SK-MEL-5 (cell line): Measurements from ENCODE around the gene TPX2. TPM values are rescaled to one million over a fixed set of nuclear protein-coding genes. Genes with fewer than 3 reads are reported as not detected.
A peak's percentile ranks its signal among the peaks of the same experiment; 100 is the strongest.

Experiments used
- DNase-seq: peaks from one replicate; pipeline ENCODE4 v3.0.0-alpha.2; 2016; ENCODE audit warnings: low read depth, low spot score
- in situ Hi-C: cut with HindIII; loops from 2 replicates; pipeline ENCODE4 v1.10.0; 2016; ENCODE audit warnings: low sequenced_read_pairs, high pct_unique_total_duplicates, low pct_unique_long_range_greater_than_20kb
- polyA plus RNA-seq, 2 experiments: library from polyadenylated mRNA; depleted of rRNA; stranded (reverse); fragments of >200 nt; gene quantifications; 2 replicates each; pipeline ENCODE4 v1.2.3, GENCODE V29; 2015
- total RNA-seq: library from RNA; depleted of rRNA; stranded (reverse); fragments of >200 nt; shearing (Covaris generic); gene quantifications from 2 replicates; pipeline ENCODE4 v1.2.3, GENCODE V29; 2014; rRNA removed

TPX2 gene, protein sequence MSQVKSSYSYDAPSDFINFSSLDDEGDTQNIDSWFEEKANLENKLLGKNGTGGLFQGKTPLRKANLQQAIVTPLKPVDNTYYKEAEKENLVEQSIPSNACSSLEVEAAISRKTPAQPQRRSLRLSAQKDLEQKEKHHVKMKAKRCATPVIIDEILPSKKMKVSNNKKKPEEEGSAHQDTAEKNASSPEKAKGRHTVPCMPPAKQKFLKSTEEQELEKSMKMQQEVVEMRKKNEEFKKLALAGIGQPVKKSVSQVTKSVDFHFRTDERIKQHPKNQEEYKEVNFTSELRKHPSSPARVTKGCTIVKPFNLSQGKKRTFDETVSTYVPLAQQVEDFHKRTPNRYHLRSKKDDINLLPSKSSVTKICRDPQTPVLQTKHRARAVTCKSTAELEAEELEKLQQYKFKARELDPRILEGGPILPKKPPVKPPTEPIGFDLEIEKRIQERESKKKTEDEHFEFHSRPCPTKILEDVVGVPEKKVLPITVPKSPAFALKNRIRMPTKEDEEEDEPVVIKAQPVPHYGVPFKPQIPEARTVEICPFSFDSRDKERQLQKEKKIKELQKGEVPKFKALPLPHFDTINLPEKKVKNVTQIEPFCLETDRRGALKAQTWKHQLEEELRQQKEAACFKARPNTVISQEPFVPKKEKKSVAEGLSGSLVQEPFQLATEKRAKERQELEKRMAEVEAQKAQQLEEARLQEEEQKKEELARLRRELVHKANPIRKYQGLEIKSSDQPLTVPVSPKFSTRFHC
- 69.1 and 74.2 TPM in 2 replicates for total RNA-seq
- 74.0 and 79.6 TPM in 2 replicates for polyA plus RNA-seq (2015; cell fraction: cytosol; rRNA removed)
- 42.5 and 45.0 TPM in 2 replicates for polyA plus RNA-seq (2015; cell fraction: nucleus; rRNA removed)

DNA sequence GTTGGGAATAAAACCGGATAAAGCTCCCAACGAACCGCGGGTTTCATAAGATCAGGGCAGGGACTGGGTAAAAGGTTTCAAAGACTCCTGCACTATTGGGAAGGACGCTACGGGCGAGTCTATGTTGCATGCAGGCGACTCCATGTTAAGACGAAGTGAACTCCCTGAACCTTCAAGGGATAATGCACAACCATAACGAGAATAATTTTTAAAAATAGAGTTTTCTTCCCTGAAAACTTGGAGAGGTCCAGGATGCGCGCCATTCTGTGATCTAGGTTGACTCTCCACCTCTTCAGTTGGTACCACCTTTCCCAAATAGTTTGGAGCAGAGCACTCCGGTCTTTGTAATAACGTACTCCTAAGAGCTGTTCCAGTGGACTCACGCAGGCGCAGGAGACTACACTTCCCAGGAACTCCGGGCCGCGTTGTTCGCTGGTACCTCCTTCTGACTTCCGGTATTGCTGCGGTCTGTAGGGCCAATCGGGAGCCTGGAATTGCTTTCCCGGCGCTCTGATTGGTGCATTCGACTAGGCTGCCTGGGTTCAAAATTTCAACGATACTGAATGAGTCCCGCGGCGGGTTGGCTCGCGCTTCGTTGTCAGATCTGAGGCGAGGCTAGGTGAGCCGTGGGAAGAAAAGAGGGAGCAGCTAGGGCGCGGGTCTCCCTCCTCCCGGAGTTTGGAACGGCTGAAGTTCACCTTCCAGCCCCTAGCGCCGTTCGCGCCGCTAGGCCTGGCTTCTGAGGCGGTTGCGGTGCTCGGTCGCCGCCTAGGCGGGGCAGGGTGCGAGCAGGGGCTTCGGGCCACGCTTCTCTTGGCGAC lies at the start of gene TPX2:
TSS of gene TPX2 (plus strand) at position 562 of the 821 bp plus-strand sequence. CDS start 18,187 bp downstream, outside the sequence.
- in situ Hi-C loops, result no loop called here
- DNase-seq, result peak; percentile 99

- DNase-seq, result no peak
- in situ Hi-C loops, result no loop called here
These were observed 48.9 kb upstream of the TPX2 start for GRCh38 chr20:31690124-31690666.

- DNase-seq, result no peak
- in situ Hi-C loops, result no loop called here
These were observed 47.3 kb upstream of the TPX2 start for GRCh38 chr20:31691646-31692275.

DNA sequence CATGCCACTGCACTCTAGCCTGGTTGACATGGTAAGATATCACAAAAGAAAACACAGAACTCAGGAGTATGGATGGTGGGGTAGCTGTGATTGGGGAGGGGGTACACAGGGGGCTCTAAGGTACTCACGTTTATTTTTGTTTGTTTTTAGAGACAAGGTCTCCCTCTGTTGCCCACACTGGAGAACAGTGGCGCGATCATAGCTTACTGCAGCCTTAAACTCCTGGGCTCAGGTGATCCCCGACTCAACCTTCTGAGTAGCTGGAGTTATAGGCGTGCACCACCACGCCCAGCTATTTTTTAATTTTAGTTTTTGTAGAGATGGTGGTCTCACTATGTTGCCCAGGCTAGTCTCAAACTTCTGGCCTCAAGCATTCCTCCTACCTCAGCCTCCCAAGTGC lies 45.7 kb upstream of the TPX2 start:
- in situ Hi-C loops, result no loop called here
- no peak for DNase-seq

DNA sequence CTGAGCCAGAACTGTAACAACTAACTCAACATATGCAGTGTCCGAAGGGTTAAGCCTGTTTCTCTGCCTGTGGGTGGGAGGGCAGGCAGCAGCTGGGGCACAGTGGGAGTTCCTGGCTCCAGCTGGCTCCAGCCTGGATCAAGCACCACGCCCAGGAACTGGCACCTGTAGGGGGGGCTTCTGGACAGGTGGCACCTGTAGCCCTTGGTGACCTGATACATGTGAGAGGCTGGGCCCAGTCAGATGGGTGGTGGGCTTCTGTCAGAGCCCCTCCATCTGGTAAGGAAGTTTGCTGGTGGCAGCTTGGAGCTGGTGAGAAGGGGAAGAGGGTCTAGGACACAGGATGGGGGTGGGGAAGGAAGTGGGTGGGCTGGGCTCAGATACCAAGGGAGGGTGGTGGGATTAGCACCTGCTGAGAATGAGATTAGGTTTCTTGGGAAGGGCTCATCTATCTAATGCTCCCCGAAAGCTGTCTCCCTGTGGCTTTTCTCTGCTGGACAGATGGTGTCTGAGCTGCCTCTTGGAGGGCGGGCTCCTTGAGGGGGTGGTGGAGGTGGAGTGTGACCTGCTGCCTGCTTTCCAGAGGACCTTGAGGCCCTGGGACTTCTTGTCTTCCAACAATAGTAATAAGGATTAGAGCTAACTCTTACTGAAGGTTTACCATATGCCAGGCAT lies 45.0 kb upstream of the TPX2 start:
- in situ Hi-C loops, result no loop called here
- no peak for DNase-seq

DNA sequence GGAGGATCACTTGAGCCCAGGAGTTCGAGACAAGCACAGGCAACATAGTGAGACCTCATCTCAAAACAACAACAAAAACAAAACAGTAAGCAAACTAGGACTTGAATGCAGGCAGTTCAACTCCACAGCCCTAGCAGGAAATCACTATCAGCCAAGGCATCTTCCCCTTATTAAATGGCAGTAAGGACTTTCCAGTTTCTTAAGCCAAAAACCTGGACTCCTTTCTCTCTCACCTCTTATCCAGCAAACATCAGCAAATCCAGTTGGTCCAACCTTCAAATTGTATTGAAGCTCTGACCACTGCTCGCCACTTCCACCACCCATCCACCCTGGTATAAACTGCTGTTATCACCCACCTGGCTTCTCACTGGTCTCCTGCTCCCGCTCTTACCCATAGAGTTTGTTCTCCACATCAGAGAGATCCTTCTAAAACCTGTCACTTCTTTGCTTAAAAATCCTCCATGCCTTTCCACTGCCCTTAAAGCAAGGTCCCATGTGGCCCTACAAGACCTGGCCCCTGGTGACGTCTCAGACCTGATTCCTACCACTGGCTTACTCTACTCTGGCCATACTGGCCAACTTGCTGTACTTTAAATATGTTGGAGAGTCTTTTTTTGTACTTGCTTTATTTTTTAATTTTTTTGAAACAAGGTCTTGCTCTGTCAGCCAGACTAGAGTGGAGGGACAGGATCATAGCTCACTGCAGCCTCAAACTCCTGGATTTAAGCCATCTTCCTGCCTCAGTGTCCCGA lies 44.1 kb upstream of the TPX2 start:
- in situ Hi-C loops, result no loop called here
- no peak for DNase-seq

GRCh38 chr20:31695849-31696804 lies 43.0 kb upstream of the TPX2 start:
- DNase-seq, result no peak
- in situ Hi-C loops, result no loop called here

- DNase-seq, result no peak
- in situ Hi-C loops, result no loop called here
These were observed 40.8 kb upstream of the TPX2 start for GRCh38 chr20:31698243-31698802.

DNA sequence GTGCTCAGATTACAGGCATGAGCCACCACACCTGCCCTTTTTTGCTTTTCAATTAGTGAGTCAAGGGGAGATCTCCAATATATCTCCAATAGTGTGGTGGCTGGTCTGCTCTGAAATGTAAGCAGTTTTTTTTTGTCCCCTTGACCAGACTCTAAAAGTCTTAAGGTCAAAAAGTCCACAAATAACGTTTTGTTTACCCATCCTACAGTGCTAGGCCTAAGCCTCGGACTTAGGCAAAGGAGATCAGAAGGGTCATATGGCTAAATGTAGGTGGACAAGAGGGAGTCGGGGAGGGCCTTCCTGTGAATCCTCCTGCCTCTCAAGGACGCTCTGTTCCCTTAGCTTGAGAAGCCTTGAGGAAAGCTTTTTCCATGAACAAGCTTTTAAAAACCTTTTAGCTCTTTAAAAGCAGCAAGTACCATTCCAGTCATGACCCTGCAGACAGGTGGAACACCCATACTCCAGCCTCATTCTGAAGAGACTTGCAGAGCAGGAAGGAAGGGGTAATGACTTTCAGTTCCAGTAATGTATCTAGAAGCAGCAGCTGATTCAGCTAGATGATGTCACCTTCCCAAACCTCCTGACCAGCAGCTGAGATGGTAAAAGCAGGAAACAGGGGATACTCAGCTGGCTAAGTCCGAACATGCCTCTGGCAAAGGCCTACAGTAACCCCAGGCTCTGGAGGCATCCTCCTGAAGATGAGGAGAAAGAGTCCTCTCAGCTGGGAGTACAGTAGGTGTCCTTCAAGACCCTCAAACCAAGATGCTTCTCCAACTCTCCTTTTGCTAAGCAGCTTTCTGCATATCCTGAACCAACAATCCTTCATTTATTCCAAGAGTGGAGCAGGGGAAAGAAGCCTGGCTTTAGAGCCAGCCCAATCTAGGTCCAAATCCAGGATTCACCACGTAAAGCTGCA lies 40.0 kb upstream of the TPX2 start:
- in situ Hi-C loops, result no loop called here
- peak; percentile 97 for DNase-seq

DNA sequence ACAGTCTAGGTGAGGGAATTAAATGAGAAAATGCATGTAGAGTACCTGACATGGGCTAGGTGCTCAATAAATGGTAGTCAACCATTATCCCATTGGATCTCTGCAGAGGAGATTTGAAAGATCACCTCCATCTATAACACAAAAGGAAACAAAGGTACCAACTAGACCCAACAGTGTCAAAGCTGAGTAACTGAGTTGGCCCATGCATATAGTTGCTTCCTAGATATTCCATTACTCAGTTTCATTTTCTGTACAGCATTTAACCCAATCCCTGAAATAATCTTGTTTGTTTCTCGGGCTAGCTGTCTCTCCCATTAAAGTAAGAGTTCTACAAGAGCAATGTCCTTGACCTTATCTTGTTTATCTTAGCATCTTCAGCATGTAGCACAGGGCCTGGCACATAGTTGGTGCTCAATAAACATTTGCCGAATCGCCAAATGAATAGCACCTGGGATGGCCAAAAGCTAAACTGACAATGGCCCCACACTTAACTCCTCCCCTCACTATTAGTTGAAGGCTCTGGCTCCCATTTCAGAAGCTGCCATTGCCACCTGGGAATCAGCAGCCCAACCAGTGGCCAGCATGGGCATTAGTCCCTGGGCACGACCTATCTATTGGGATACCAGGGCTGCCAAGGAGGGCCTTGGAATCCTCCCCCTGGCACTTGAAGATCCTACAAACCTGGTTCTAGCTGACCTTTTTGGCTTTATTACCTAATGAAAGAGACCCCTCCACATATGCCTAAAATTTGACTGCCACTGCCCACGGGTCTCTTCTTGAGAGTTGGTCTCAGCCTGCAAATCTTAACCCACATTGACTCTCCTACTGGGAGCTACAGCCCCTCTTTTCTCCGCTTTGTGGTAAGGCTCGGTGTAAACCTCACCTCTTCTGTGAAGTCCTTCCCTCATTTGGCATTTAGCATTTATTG lies 39.0 kb upstream of the TPX2 start:
- DNase-seq, result no peak
- in situ Hi-C loops, result no loop called here

DNA sequence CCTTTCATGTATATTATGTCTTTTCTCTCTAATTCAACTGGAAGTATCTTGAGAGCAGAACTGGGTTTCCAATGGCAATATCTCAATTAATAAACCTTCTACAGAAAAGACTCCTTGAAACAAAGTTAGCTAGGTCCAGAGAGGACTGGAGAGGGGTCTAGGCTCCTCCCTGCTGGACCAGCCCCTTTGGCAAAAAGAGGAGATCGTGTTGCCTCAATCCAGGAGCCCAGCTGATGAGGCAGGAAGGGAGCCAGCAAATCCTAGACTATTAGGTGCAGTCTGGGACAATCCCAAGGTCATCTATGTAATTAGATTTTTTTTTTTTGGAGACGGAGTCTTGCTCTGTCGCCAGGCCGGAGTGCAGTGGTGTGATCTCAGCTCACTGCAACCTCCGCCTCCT lies 38.3 kb upstream of the TPX2 start:
- in situ Hi-C loops, result no loop called here
- DNase-seq, result no peak

- no peak for DNase-seq
- in situ Hi-C loops, result no loop called here
These were observed 37.5 kb upstream of the TPX2 start for GRCh38 chr20:31701591-31701990.
